HCT116 (cell line): Measurements from ENCODE around the gene SLC25A10. TPM values are rescaled to one million over a fixed set of nuclear protein-coding genes. Genes with fewer than 3 reads are reported as not detected.

Source experiments
- ATAC-seq: fragments of 200-7000 bp; cut with Tn5 transposase; 2 replicates; pipeline ENCODE4 v1.9.1; 2020; ENCODE audit warnings: mild to moderate bottlenecking, moderate library complexity
- BruUV-seq: library from RNA; stranded (reverse); fragments of 400-500 nt; replicated peaks from 2 replicates; lab custom pipeline; 2021; lab: Mats Ljungman, UMichigan
- CTCF ChIA-PET: fragments of 300-600 bp; sonication (Branson Sonifier 250); formaldehyde crosslinking; loops from one replicate; lab custom pipeline; 2021; ENCODE audit warnings: antibody characterized with exemption; lab: Charles Lee
- POLR2A ChIA-PET: fragments of 300-600, 350-600 bp; sonication (Branson Sonifier 250); formaldehyde crosslinking; loops from one replicate; lab custom pipeline; 2021; ENCODE audit warnings: antibody characterized with exemption; lab: Charles Lee
- RAD21 ChIA-PET, 2 experiments: fragments of 300-600 bp; sonication (Branson Sonifier 250); formaldehyde crosslinking; loops; one replicate each; lab custom pipeline; 2023; ENCODE audit warnings: low total read pairs in 2 of 2; ENCODE audit not compliant: uncharacterized antibody in 2 of 2, unreplicated experiment in 2 of 2, low non-redundant PET in 1 of 2; lab: Charles Lee
- DNase-seq: peaks from one replicate; pipeline ENCODE4 v3.0.0-alpha.2; 2010; ENCODE audit warnings: low read depth, low spot score
- H2AFZ ChIP-seq: fragments of 200-600 bp; shearing (Covaris generic), sonication (generic); 2 replicates; pipeline ENCODE4 v1.6.1; 2017; ENCODE audit warnings: low read depth, mixed run types, mixed read lengths, antibody characterized with exemption, low read length; ENCODE audit not compliant: poor library complexity, severe bottlenecking
- H3K27ac ChIP-seq: 2 replicates; pipeline ENCODE4 v1.5.1; 2012; ENCODE audit warnings: low read depth, low read length
- H3K27me3 ChIP-seq: fragments of 200-600 bp; sonication (generic); 2 replicates; pipeline ENCODE4 v1.6.1; 2016; ENCODE audit warnings: mixed run types, low read length, mixed read lengths; ENCODE audit not compliant: insufficient read depth
- H3K36me3 ChIP-seq, 2 experiments: fragments of 200-500 bp in 1 of 2; fragments of 200-600 bp in 1 of 2; sonication (Bioruptor generic) in 1 of 2; sonication (generic) in 1 of 2; 2 replicates each; pipeline versions ENCODE4 v1.5.1 to v1.6.1; 2014 to 2016; ENCODE audit warnings: low read length in 2 of 2, inconsistent platforms in 1 of 2, mixed read lengths in 1 of 2, mixed run types in 1 of 2; ENCODE audit not compliant: insufficient read depth in 2 of 2, control insufficient read depth in 1 of 2
- H3K4me1 ChIP-seq, 2 experiments: fragments of 200-600 bp in 1 of 2; sonication (generic) in 1 of 2; 2 replicates each; pipeline versions ENCODE4 v1.5.1 to v1.6.1; 2012 to 2017; ENCODE audit warnings: low read length in 2 of 2, inconsistent platforms in 1 of 2, mild to moderate bottlenecking in 1 of 2, mixed read lengths in 1 of 2, mixed run types in 1 of 2, moderate library complexity in 1 of 2; ENCODE audit not compliant: insufficient read depth in 2 of 2, control insufficient read depth in 1 of 2
- H3K4me2 ChIP-seq: fragments of 200-600 bp; sonication (generic); 2 replicates; pipeline ENCODE4 v1.6.1; 2017; ENCODE audit warnings: mixed run types, low read length, mixed read lengths
- H3K4me3 ChIP-seq, 2 experiments: fragments of 200-600 bp in 1 of 2; sonication (generic) in 1 of 2; replicated peaks in 1 of 2; 2 replicates each; pipeline ENCODE4 v1.5.1; 2011 to 2016; ENCODE audit warnings: low read length in 2 of 2, control low read depth in 1 of 2, low read depth in 1 of 2, mild to moderate bottlenecking in 1 of 2, mixed read lengths in 1 of 2, mixed run types in 1 of 2
- H3K79me2 ChIP-seq: fragments of 200-600 bp; sonication (generic); 2 replicates; pipeline ENCODE4 v1.6.1; 2017; ENCODE audit warnings: mild to moderate bottlenecking, mixed run types, low read length, moderate library complexity, mixed read lengths; ENCODE audit not compliant: insufficient read depth
- H3K9ac ChIP-seq: fragments of 200-600 bp; sonication (generic); 2 replicates; pipeline ENCODE4 v1.6.1; 2016; ENCODE audit warnings: low read length, mixed read lengths
- H3K9me2 ChIP-seq: fragments of 200-600 bp; sonication (generic), shearing (Covaris generic); 2 replicates; pipeline ENCODE4 v1.6.1; 2017; ENCODE audit warnings: mixed run types, mild to moderate bottlenecking, moderate library complexity; ENCODE audit not compliant: insufficient read depth
- H3K9me3 ChIP-seq, 2 experiments: fragments of 200-500 bp in 1 of 2; fragments of 200-600 bp in 1 of 2; sonication (Bioruptor generic) in 1 of 2; sonication (generic) in 1 of 2; 2 replicates each; pipeline ENCODE4 v1.6.1; 2014 to 2017; ENCODE audit warnings: low read length in 2 of 2, mixed read lengths in 2 of 2, inconsistent platforms in 1 of 2, low read depth in 1 of 2, mild to moderate bottlenecking in 1 of 2, mixed run types in 1 of 2, moderate library complexity in 1 of 2; ENCODE audit not compliant: control insufficient read depth in 1 of 2, insufficient read depth in 1 of 2
- H4K20me1 ChIP-seq: fragments of 200-600 bp; sonication (generic), shearing (Covaris generic); 2 replicates; pipeline ENCODE4 v1.6.1; 2017; ENCODE audit warnings: mixed run types, mild to moderate bottlenecking, moderate library complexity; ENCODE audit not compliant: insufficient read depth
- ATF3 ChIP-seq: IDR thresholded peaks from 2 replicates; pipeline ENCODE4 v1.6.1; 2012
- CEBPB ChIP-seq: IDR thresholded peaks from 2 replicates; pipeline ENCODE4 v1.6.1; 2012; ENCODE audit warnings: low read depth
- EGR1 ChIP-seq: IDR thresholded peaks from 2 replicates; pipeline ENCODE4 v1.6.1; 2012; ENCODE audit warnings: low read depth
- FOSL1 ChIP-seq: IDR thresholded peaks from 2 replicates; pipeline ENCODE4 v1.6.1; 2012; ENCODE audit warnings: low read depth
- MAX ChIP-seq: IDR thresholded peaks from 2 replicates; pipeline ENCODE4 v1.6.1; 2012
- POLR2A ChIP-seq: IDR thresholded peaks from 2 replicates; pipeline ENCODE4 v1.7.0; 2011; ENCODE audit warnings: borderline replicate concordance; ENCODE audit not compliant: insufficient read depth, insufficient read length; ENCODE audit errors: extremely low read depth
- POLR2AphosphoS5 ChIP-seq: IDR thresholded peaks from 2 replicates; pipeline ENCODE4 v1.6.1; 2011; ENCODE audit warnings: mild to moderate bottlenecking, low read depth, low read length, moderate library complexity
- RAD21 ChIP-seq: IDR thresholded peaks from 2 replicates; pipeline ENCODE4 v1.6.1; 2012; ENCODE audit warnings: low read depth, mild to moderate bottlenecking
- SIN3A ChIP-seq: IDR thresholded peaks from 2 replicates; pipeline ENCODE4 v1.6.1; 2012; ENCODE audit warnings: low read depth
- TCF7L2 ChIP-seq: IDR thresholded peaks from 2 replicates; pipeline ENCODE4 v1.7.0; 2011; ENCODE audit warnings: borderline replicate concordance, inconsistent platforms; ENCODE audit not compliant: insufficient read depth, insufficient read length; ENCODE audit errors: extremely low read depth
- YY1 ChIP-seq: IDR thresholded peaks from 2 replicates; pipeline ENCODE4 v1.6.1; 2011; ENCODE audit warnings: low read length, low read depth, moderate library complexity, mild to moderate bottlenecking; ENCODE audit not compliant: insufficient replicate concordance; ENCODE audit errors: extremely low read depth
- ZFX ChIP-seq: fragments of 450-650 bp; IDR thresholded peaks from 2 replicates; pipeline ENCODE4 v1.6.1; 2017
- ZNF274 ChIP-seq: fragments of 200-500 bp; sonication (Bioruptor generic); IDR thresholded peaks from 2 replicates; pipeline ENCODE4 v1.6.1; 2014; ENCODE audit warnings: mild to moderate bottlenecking, low read depth, low read length, inconsistent platforms
- intact Hi-C: fragments of 100-400 bp; cut with micrococcal nuclease; formaldehyde crosslinking; loops from 2 replicates; pipeline ENCODE4 v1.10.0; 2022
- total RNA-seq: library from RNA; stranded (reverse); gene quantifications from one replicate; pipeline ENCODE4 v1.2.1, GENCODE V29; 2021; ENCODE audit not compliant: unreplicated experiment
- TF ChIP-seq, protein P1 (sequence below), 3 experiments: fragments of 200-600 bp in 1 of 3; sonication (generic) in 1 of 3; IDR thresholded peaks in 2 of 3; conservative IDR thresholded peaks in 1 of 3; 2 replicates each; pipeline ENCODE4 v1.5.1; 2012 to 2017; ENCODE audit warnings: low read depth in 2 of 3, low read length in 2 of 3, antibody characterized with exemption in 1 of 3, borderline replicate concordance in 1 of 3, control low read depth in 1 of 3, mild to moderate bottlenecking in 1 of 3, mixed read lengths in 1 of 3, mixed run types in 1 of 3, moderate library complexity in 1 of 3; ENCODE audit not compliant: insufficient read depth in 1 of 3
- TF ChIP-seq, protein P2 (sequence below): IDR thresholded peaks from 2 replicates; pipeline ENCODE4 v1.6.1; 2012; ENCODE audit warnings: low read depth
- TF ChIP-seq, protein P3 (sequence below): IDR thresholded peaks from 2 replicates; pipeline ENCODE4 v1.6.1; 2011; ENCODE audit warnings: mild to moderate bottlenecking, low read length, moderate library complexity; ENCODE audit not compliant: insufficient replicate concordance; ENCODE audit errors: extremely low read depth

SLC25A10 gene
- total RNA-seq, 1 experiment from 2014 or later = 70.8 TPM

DNA sequence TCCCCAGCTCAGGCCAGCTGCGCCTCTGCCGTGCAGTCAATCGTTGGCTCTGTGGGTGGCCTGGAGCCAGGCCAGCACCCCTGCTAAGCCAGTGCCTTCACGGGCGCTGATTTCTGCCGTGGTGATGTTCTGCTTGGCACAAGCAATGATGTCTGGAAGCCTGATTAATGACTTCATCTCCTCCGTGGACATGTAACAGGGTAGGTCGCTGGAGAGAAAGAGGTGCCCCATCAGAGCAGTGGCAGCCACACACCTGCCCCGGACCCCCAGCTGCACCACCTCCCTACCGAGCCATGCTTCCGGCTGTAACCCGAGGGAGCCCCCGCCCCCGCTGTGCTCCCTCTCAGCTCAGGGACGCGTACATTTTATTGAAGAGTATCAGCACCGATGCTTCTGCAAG is 30.4 kb upstream of the SLC25A10 start:
- ATAC-seq = no peak
- H2AFZ ChIP-seq = no peak overlapping the region
- no peaks in the 10 kb centered on the region for H3K27me3 ChIP-seq
- peak overlapping the region; percentile 96; the same call in 1 of the 2 replicates for H3K4me2 ChIP-seq
- intact Hi-C loops = loop anchor here (2.0 kb wide), 1 partner anchor 21 kb away; the partner anchor contains the start of gene MRPL12
- no peaks in the 10 kb centered on the region for H3K9me2 ChIP-seq
- peaks cover 6% of the 10 kb centered on the region; the same call in 1 of the 2 replicates for H4K20me1 ChIP-seq
- no peak overlapping the region for H3K27ac ChIP-seq
- TF ChIP-seq, protein P1, sequence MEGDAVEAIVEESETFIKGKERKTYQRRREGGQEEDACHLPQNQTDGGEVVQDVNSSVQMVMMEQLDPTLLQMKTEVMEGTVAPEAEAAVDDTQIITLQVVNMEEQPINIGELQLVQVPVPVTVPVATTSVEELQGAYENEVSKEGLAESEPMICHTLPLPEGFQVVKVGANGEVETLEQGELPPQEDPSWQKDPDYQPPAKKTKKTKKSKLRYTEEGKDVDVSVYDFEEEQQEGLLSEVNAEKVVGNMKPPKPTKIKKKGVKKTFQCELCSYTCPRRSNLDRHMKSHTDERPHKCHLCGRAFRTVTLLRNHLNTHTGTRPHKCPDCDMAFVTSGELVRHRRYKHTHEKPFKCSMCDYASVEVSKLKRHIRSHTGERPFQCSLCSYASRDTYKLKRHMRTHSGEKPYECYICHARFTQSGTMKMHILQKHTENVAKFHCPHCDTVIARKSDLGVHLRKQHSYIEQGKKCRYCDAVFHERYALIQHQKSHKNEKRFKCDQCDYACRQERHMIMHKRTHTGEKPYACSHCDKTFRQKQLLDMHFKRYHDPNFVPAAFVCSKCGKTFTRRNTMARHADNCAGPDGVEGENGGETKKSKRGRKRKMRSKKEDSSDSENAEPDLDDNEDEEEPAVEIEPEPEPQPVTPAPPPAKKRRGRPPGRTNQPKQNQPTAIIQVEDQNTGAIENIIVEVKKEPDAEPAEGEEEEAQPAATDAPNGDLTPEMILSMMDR (IDR thresholded peaks at IDR 0.05 in 2 of 3, conservative IDR thresholded peaks at IDR 0.05 in 1 of 3; ENCODE audit: borderline replicate concordance in 1 of 3, insufficient read depth in 1 of 3, low read depth in 2 of 3, low read length in 2 of 3) = no peak
- TF ChIP-seq, protein P2, sequence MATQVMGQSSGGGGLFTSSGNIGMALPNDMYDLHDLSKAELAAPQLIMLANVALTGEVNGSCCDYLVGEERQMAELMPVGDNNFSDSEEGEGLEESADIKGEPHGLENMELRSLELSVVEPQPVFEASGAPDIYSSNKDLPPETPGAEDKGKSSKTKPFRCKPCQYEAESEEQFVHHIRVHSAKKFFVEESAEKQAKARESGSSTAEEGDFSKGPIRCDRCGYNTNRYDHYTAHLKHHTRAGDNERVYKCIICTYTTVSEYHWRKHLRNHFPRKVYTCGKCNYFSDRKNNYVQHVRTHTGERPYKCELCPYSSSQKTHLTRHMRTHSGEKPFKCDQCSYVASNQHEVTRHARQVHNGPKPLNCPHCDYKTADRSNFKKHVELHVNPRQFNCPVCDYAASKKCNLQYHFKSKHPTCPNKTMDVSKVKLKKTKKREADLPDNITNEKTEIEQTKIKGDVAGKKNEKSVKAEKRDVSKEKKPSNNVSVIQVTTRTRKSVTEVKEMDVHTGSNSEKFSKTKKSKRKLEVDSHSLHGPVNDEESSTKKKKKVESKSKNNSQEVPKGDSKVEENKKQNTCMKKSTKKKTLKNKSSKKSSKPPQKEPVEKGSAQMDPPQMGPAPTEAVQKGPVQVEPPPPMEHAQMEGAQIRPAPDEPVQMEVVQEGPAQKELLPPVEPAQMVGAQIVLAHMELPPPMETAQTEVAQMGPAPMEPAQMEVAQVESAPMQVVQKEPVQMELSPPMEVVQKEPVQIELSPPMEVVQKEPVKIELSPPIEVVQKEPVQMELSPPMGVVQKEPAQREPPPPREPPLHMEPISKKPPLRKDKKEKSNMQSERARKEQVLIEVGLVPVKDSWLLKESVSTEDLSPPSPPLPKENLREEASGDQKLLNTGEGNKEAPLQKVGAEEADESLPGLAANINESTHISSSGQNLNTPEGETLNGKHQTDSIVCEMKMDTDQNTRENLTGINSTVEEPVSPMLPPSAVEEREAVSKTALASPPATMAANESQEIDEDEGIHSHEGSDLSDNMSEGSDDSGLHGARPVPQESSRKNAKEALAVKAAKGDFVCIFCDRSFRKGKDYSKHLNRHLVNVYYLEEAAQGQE = no peak
- TF ChIP-seq FOSL1 = no peak
- TF ChIP-seq TCF7L2 = no peak
- no peak for TF ChIP-seq YY1
- TF ChIP-seq ZFX = no peak
- TF ChIP-seq ATF3 = no peak
- TF ChIP-seq RAD21 = no peak
- no peak for TF ChIP-seq CEBPB
- TF ChIP-seq POLR2AphosphoS5 = no peak
- TF ChIP-seq ZNF274 = no peak
- TF ChIP-seq EGR1 = no peak
- no peak for TF ChIP-seq MAX
- TF ChIP-seq, protein P3, sequence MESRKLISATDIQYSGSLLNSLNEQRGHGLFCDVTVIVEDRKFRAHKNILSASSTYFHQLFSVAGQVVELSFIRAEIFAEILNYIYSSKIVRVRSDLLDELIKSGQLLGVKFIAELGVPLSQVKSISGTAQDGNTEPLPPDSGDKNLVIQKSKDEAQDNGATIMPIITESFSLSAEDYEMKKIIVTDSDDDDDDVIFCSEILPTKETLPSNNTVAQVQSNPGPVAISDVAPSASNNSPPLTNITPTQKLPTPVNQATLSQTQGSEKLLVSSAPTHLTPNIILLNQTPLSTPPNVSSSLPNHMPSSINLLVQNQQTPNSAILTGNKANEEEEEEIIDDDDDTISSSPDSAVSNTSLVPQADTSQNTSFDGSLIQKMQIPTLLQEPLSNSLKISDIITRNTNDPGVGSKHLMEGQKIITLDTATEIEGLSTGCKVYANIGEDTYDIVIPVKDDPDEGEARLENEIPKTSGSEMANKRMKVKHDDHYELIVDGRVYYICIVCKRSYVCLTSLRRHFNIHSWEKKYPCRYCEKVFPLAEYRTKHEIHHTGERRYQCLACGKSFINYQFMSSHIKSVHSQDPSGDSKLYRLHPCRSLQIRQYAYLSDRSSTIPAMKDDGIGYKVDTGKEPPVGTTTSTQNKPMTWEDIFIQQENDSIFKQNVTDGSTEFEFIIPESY = no peak
- no peak for TF ChIP-seq POLR2A
- TF ChIP-seq SIN3A = no peak
- CTCF ChIA-PET = no interaction called here
- RAD21 ChIA-PET = no interaction called here
- H3K36me3 ChIP-seq = peaks cover 7 to 18% of the 10 kb centered on the region in 2 experiments
- no peak overlapping the region for H3K9ac ChIP-seq
- DNase-seq = no peak
- no peaks in the 10 kb centered on the region for H3K9me3 ChIP-seq
- H3K4me3 ChIP-seq = no peak overlapping the region
- H3K79me2 ChIP-seq = peaks cover 51% of the 10 kb centered on the region
- peaks cover 18 to 23% of the 10 kb centered on the region in 2 experiments for H3K4me1 ChIP-seq
- POLR2A ChIA-PET = interaction anchor here (4.4 kb wide), 1 partner anchor 21 kb away, joined by 33 read pairs; the partner anchor contains the start of gene MRPL12
- BruUV-seq = no TSS peak
